Measurements from ENCODE around the gene WNT1. TPM values are rescaled to one million over a fixed set of nuclear protein-coding genes. Genes with fewer than 3 reads are reported as not detected.

Gene WNT1
- total and polyA plus RNA-seq, 2 donors (not counting 3 experiments of a cell fraction or from before 2014, with no cell fraction given) = not detected

DNA sequence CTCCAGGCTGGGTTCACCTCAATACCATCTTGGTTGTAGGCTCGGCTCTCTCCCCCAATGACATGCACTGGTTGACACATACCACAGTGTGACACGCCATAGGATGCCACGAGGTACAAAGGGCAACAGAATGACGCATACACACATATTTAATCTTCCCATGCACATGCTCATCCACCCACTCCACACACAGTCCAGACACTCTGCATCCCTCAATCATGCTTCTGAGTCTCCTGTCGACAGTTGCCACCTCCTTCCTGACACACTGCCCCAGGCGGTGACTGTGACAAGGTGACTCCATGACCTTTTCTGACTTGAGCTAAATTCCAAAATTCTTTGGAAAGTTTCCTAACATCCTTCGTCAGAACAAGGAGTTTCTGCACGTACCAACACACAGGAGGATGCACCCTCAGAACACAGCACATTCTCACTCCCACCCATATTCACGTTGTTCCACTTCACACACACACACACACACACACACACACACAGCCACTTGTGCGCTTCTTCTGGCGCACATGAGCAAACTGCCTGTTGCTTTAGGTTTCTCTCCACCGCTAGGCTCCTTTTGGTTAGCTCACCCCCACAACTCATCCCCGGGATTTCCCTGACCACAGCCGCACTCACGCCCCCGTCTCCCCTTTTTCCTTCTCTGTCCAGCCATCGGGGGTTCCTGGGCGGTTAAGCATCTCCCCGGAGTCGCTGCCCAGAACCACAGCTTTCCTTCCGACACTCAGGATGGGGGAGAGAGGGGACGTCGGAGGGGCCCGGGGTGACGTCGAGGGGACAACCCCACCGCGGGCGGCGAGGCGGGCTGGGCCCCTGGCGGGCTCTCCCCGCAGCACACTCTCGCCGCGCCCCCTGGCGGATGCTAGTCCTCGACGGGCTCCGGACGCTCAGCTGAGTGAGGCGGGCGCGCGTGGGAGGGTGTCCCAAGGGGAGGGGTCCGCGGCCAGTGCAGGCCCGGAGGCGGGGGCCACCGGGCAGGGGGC is 536 bp upstream of the WNT1 start:
- BruUV-seq (replicated peaks) = no TSS peak
- Histone ChIP-seq H4K20me1 (replicated peaks; ENCODE audit: control insufficient read depth, extremely low read depth, insufficient read depth, low read length) (no peaks in the 10 kb centered on the region), H3K79me2 (ENCODE audit: control insufficient read depth, insufficient read depth, low read length) (no peaks in the 10 kb centered on the region), H3K36me3 (ENCODE audit: control insufficient read depth in 2 of 2, extremely low read depth in 1 of 2, insufficient read depth in 2 of 2, low read length in 2 of 2) (no peaks in the 10 kb centered on the region), H2AFZ (ENCODE audit: low read depth, low read length) (no peak overlapping the region), H3K4me2 (ENCODE audit: insufficient read depth, low read length) (no peak overlapping the region), H3K9ac (replicated peaks; ENCODE audit: extremely low read depth, insufficient read depth, low read length) (no peak overlapping the region), H3K27me3 (ENCODE audit: control insufficient read depth in 2 of 2, insufficient read depth in 2 of 2, low read length in 2 of 2) (peaks cover 63 to 66% of the 10 kb centered on the region in 2 experiments), H3K4me1 (ENCODE audit: control insufficient read depth, extremely low read depth, insufficient read depth, low read length) (peaks cover 13% of the 10 kb centered on the region), H3K9me3 (replicated peaks; ENCODE audit: control insufficient read depth, insufficient read depth, low read length) (no peaks in the 10 kb centered on the region), H3K4me3 (replicated peaks in 1 of 3; ENCODE audit: insufficient read depth in 1 of 3, low read depth in 1 of 3, low read length in 3 of 3) (no peak overlapping the region), H3K9me1 (replicated peaks; ENCODE audit: control insufficient read depth, extremely low read depth, insufficient read depth, low read length) (no peaks in the 10 kb centered on the region), H3K27ac (ENCODE audit: insufficient read depth, low read depth, low read length) (no peak overlapping the region)
- no peak for TF ChIP-seq POLR2AphosphoS5 (IDR thresholded peaks at IDR 0.05; ENCODE audit: insufficient read depth, low read depth, low read length)
- TF ChIP-seq, protein P1, sequence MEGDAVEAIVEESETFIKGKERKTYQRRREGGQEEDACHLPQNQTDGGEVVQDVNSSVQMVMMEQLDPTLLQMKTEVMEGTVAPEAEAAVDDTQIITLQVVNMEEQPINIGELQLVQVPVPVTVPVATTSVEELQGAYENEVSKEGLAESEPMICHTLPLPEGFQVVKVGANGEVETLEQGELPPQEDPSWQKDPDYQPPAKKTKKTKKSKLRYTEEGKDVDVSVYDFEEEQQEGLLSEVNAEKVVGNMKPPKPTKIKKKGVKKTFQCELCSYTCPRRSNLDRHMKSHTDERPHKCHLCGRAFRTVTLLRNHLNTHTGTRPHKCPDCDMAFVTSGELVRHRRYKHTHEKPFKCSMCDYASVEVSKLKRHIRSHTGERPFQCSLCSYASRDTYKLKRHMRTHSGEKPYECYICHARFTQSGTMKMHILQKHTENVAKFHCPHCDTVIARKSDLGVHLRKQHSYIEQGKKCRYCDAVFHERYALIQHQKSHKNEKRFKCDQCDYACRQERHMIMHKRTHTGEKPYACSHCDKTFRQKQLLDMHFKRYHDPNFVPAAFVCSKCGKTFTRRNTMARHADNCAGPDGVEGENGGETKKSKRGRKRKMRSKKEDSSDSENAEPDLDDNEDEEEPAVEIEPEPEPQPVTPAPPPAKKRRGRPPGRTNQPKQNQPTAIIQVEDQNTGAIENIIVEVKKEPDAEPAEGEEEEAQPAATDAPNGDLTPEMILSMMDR (IDR thresholded peaks at IDR 0.05; ENCODE audit: extremely low read depth in 1 of 2, insufficient read depth in 1 of 2, low read depth in 1 of 2, low read length in 2 of 2) = peak; percentile 62 to 90
- POLR2A ChIA-PET = no interaction called here
- CTCF ChIA-PET = interaction anchor here (0.7 to 11.2 kb wide), 18 partner anchors 7 to 125 kb away, joined by 3 to 175 read pairs (median 8); partner anchors contain the start of genes ARF3, DDN and FKBP11
- DNase-seq (ENCODE audit: low read depth, low spot score) (no peak), FAIRE-seq (no peak)
- dilution Hi-C loops (cut with MboI; ENCODE audit: extremely low pct_ligation_motif_present, low sequenced_read_pairs) (no loop called here), intact Hi-C loops (cut with micrococcal nuclease) (loop anchor here (5.0 kb wide), 1 partner anchor 50 kb away; the partner anchor contains the start of gene FKBP11)

Measured in endothelial cell of umbilical vein (primary cell).